Measurements from ENCODE around the gene DDA1. TPM values are rescaled to one million over a fixed set of nuclear protein-coding genes. Genes with fewer than 3 reads are reported as not detected.

DDA1 gene
- total and polyA plus RNA-seq, 7 experiments from 2014 or later = 19.7 to 41.9 (median 37.2) TPM

DNA sequence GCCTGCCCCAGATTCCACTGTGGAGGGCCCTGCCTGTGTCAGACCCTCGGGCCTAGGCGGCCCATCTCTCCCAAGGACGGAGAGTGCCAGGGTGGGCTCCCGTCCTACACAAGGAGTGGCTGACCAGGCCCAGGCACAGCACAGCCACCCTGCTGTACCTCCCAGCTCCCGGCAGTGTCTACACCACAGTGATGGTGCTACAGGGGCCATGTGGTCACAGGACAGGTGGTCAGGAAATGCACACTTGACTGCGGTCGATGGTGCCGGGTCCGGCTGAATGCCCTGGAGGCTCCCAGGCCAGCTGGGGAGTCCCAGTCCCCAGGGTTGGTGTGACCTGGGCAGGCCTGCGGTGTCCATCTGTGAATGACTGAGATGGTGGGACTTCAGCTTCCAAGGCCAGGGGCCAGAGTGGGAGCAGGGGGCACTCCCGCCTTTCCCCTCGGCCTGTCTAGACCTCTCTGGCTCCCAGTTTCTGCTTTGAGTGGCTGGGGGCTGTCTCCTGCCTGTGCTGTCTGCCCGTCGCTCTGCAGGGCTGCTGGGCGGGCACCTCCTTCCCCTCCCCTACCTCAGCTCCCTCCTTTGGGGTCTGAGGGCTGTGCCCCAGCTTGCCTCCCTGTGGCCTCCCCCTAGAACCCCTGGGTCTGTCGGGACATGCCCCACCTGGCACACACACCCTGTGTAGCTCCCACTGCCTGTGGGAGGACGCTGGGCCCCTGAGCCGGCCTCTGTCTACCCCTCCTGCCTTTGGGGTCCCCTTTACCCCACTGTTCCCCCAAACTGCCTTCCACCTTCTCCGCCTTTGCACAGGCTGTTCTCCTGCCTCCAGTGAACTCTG lies 12.5 kb downstream of the DDA1 start:
- intact Hi-C loops (cut with micrococcal nuclease) = no loop called here
- ATAC-seq (no peak), DNase-seq (no peak)
- Mint-ChIP-seq H3K4me1 (peaks cover 3 to 10% (median 5%) of the 10 kb centered on the region in 7 donors), H3K27ac (peak overlapping the region in 3 of 9 donors; percentile 4 to 45 (median 41)), H3K36me3 (peaks cover 0 to 8% (median 0%) of the 10 kb centered on the region in 5 donors), H3K9me3 (peaks cover 0 to 3% (median 0%) of the 10 kb centered on the region in 11 donors), H3K4me3 (no peak overlapping the region), H3K27me3 (no peaks in the 10 kb centered on the region)
- Histone ChIP-seq H3K27me3 (ENCODE audit: control insufficient read depth in 2 of 2, insufficient read depth in 2 of 2, low read length in 2 of 2) (no peaks in the 10 kb centered on the region), H3K4me1 (ENCODE audit: control insufficient read depth in 2 of 2, insufficient read depth in 2 of 2, low read length in 2 of 2) (no peaks in the 10 kb centered on the region), H3K36me3 (ENCODE audit: control insufficient read depth in 2 of 3, insufficient read depth in 3 of 3, low read length in 3 of 3) (peaks cover 0 to 44% (median 7%) of the 10 kb centered on the region in 3 experiments), H3K4me3 (ENCODE audit: low read length) (no peak overlapping the region), H3K27ac (ENCODE audit: low read depth, low read length) (no peak overlapping the region), H3K9me3 (ENCODE audit: control insufficient read depth in 2 of 3, low read length in 3 of 3) (no peaks in the 10 kb centered on the region)
- ChIA-PET CTCF (no interaction called here), POLR2A (interaction anchor here (1.0 to 6.6 kb wide), 2 partner anchors 13 to 797 kb away, joined by 3 to 36 read pairs; partner anchors contain the start of gene DDA1)

DNA sequence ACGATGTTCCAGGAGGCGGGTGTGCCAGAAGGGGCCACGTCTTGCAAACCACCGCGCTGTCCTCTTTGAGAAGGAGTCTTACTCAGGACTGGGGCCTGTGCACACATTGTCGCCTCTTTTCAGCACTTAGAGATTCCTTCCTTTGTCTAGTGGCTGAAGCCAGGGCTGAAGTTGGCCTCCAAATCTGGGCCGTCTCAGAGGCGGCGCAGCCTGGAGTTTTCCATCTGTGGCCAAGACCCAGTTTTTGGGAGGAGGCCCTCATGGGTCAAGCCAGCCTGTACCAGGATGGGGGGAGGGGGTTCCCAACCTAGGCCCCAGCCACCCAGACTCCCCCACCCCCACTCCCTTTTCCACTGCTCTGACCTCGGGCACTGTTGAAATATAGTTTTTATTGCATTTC lies 13.5 kb downstream of the DDA1 start:
- ATAC-seq = no peak
- intact Hi-C loops (cut with micrococcal nuclease) = no loop called here

DNA sequence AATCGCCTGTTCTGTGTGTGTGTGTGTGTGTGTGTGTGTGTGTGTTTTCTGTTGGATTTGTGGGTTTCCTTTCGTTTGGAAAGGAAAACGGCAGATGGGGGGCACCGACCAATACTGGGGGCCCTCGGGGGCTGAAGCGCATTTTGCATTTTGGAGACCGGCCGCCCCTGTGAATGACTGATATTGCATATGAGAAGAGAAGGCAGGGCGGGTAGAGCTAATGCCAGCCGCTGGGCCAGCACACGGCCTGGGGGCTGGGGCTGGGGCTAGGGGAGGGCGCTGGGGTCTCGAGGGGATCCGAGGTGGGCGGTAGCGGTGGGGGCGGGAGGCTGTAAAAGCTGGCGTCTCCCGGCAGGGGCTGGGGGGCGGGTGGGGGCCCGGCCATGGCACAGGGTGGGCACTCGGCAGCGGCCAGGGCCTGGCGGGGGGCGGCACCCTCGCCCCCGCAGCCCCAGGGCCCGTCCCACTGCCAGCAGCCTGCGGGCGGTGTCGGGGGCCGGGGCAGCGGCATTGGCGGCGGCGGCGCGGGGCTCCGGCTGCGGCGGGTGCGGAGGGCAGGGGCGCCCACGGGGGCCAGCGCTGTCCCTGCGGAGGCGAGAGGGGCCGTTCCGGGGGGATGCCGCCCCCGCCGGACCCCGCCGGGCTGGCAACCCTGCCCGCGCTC lies 14.1 kb downstream of the DDA1 start:
- no peaks in the 10 kb centered on the region for H3K27me3 ChIP-seq (ENCODE audit: control insufficient read depth in 2 of 2, insufficient read depth in 2 of 2, low read length in 2 of 2)
- H3K36me3 ChIP-seq (ENCODE audit: control insufficient read depth in 2 of 3, insufficient read depth in 3 of 3, low read length in 3 of 3) = peaks cover 0 to 43% (median 7%) of the 10 kb centered on the region in 3 experiments
- no peaks in the 10 kb centered on the region for H3K4me1 ChIP-seq (ENCODE audit: control insufficient read depth in 2 of 2, insufficient read depth in 2 of 2, low read length in 2 of 2)
- ATAC-seq (no peak), DNase-seq (no peak)
- Mint-ChIP-seq H3K27ac (peak overlapping the region in 2 of 9 donors; percentile 45 to 51), H3K4me3 (peak overlapping the region in 8 of 10 donors; percentile 23 to 75 (median 48)), H3K36me3 (peaks cover 0 to 8% (median 0%) of the 10 kb centered on the region in 5 donors), H3K27me3 (no peaks in the 10 kb centered on the region), H3K4me1 (peaks cover 4 to 11% (median 8%) of the 10 kb centered on the region in 7 donors), H3K9me3 (peaks cover 0 to 1% (median 0%) of the 10 kb centered on the region in 11 donors)
- POLR2A ChIA-PET = interaction anchor here (6.6 kb wide), 1 partner anchor 15 kb away, joined by 36 read pairs; the partner anchor contains the start of gene DDA1
- H3K27ac ChIP-seq (ENCODE audit: low read depth, low read length) = no peak overlapping the region
- intact Hi-C loops (cut with micrococcal nuclease) = no loop called here
- H3K9me3 ChIP-seq (ENCODE audit: control insufficient read depth in 2 of 3, low read length in 3 of 3) = no peaks in the 10 kb centered on the region
- CTCF ChIA-PET = no interaction called here
- no peak overlapping the region for H3K4me3 ChIP-seq (ENCODE audit: low read length)

More for the DNA sequence above, 13.5 kb downstream of the DDA1 start:
- no peaks in the 10 kb centered on the region for H3K27me3 ChIP-seq (ENCODE audit: control insufficient read depth in 2 of 2, insufficient read depth in 2 of 2, low read length in 2 of 2)
- peaks cover 0 to 40% (median 7%) of the 10 kb centered on the region in 3 experiments for H3K36me3 ChIP-seq (ENCODE audit: control insufficient read depth in 2 of 3, insufficient read depth in 3 of 3, low read length in 3 of 3)
- no peaks in the 10 kb centered on the region for H3K4me1 ChIP-seq (ENCODE audit: control insufficient read depth in 2 of 2, insufficient read depth in 2 of 2, low read length in 2 of 2)
- H3K4me3 ChIP-seq (ENCODE audit: low read length) = no peak overlapping the region
- DNase-seq = no peak
- peaks cover 0 to 3% (median 0%) of the 10 kb centered on the region in 11 donors for H3K9me3 Mint-ChIP-seq
- ChIA-PET CTCF (no interaction called here), POLR2A (interaction anchor here (6.6 kb wide), 1 partner anchor 14 kb away, joined by 36 read pairs; the partner anchor contains the start of gene DDA1)
- H3K4me1 Mint-ChIP-seq = peaks cover 4 to 10% (median 8%) of the 10 kb centered on the region in 7 donors
- H3K27me3 Mint-ChIP-seq = no peaks in the 10 kb centered on the region
- peaks cover 0 to 8% (median 0%) of the 10 kb centered on the region in 5 donors for H3K36me3 Mint-ChIP-seq
- H3K4me3 Mint-ChIP-seq = peak overlapping the region in 7 of 10 donors; percentile 29 to 75 (median 49)
- H3K9me3 ChIP-seq (ENCODE audit: control insufficient read depth in 2 of 3, low read length in 3 of 3) = no peaks in the 10 kb centered on the region
- peak overlapping the region in 2 of 9 donors; percentile 45 to 52 for H3K27ac Mint-ChIP-seq
- H3K27ac ChIP-seq (ENCODE audit: low read depth, low read length) = no peak overlapping the region

- peaks cover 4 to 11% (median 8%) of the 10 kb centered on the region in 7 donors for H3K4me1 Mint-ChIP-seq
- no peaks in the 10 kb centered on the region for H3K27me3 Mint-ChIP-seq
- POLR2A ChIA-PET = interaction anchor here (6.6 kb wide), 1 partner anchor 15 kb away, joined by 36 read pairs; the partner anchor contains the start of gene DDA1
- CTCF ChIA-PET = interaction anchor here (1.0 kb wide), 1 partner anchor 62 kb away, joined by 3 read pairs; no protein-coding TSS in a partner anchor
- peaks cover 0 to 8% (median 0%) of the 10 kb centered on the region in 5 donors for H3K36me3 Mint-ChIP-seq
- no peak for ATAC-seq
- H3K27ac Mint-ChIP-seq = no peak overlapping the region
- H3K4me1 ChIP-seq (ENCODE audit: control insufficient read depth in 2 of 2, insufficient read depth in 2 of 2, low read length in 2 of 2) = no peaks in the 10 kb centered on the region
- no peak overlapping the region for H3K27ac ChIP-seq (ENCODE audit: low read depth, low read length)
- intact Hi-C loops (cut with micrococcal nuclease) = no loop called here
- no peak for DNase-seq
- H3K4me3 Mint-ChIP-seq = peak overlapping the region in 1 of 10 donors; percentile 57
- H3K9me3 ChIP-seq (ENCODE audit: control insufficient read depth in 2 of 3, low read length in 3 of 3) = no peaks in the 10 kb centered on the region
- no peak overlapping the region for H3K4me3 ChIP-seq (ENCODE audit: low read length)
- peaks cover 0 to 39% (median 7%) of the 10 kb centered on the region in 3 experiments for H3K36me3 ChIP-seq (ENCODE audit: control insufficient read depth in 2 of 3, insufficient read depth in 3 of 3, low read length in 3 of 3)
- no peaks in the 10 kb centered on the region for H3K27me3 ChIP-seq (ENCODE audit: control insufficient read depth in 2 of 2, insufficient read depth in 2 of 2, low read length in 2 of 2)
- H3K9me3 Mint-ChIP-seq = peaks cover 0 to 1% (median 0%) of the 10 kb centered on the region in 11 donors
Observed at GRCh38 chr19:17323964-17324332, 14.6 kb downstream of the DDA1 start.

GRCh38 chr19:17324357-17325114 lies 15.2 kb downstream of the DDA1 start:
- H3K27ac Mint-ChIP-seq = no peak overlapping the region
- peaks cover 4 to 5% of the 10 kb centered on the region in 2 donors for H3K4me1 ChIP-seq (ENCODE audit: control insufficient read depth in 2 of 2, insufficient read depth in 2 of 2, low read length in 2 of 2)
- no peak overlapping the region for H3K27ac ChIP-seq (ENCODE audit: low read depth, low read length)
- peaks cover 0 to 1% (median 0%) of the 10 kb centered on the region in 11 donors for H3K9me3 Mint-ChIP-seq
- ATAC-seq = no peak
- no peak overlapping the region for H3K4me3 ChIP-seq (ENCODE audit: low read length)
- peaks cover 0 to 8% (median 0%) of the 10 kb centered on the region in 5 donors for H3K36me3 Mint-ChIP-seq
- intact Hi-C loops (cut with micrococcal nuclease) = no loop called here
- no peak for DNase-seq
- H3K4me3 Mint-ChIP-seq = peak overlapping the region in 1 of 10 donors; percentile 57
- H3K4me1 Mint-ChIP-seq = peaks cover 7 to 13% (median 10%) of the 10 kb centered on the region in 7 donors
- no peaks in the 10 kb centered on the region for H3K27me3 ChIP-seq (ENCODE audit: control insufficient read depth in 2 of 2, insufficient read depth in 2 of 2, low read length in 2 of 2)
- peaks cover 0 to 33% (median 7%) of the 10 kb centered on the region in 3 experiments for H3K36me3 ChIP-seq (ENCODE audit: control insufficient read depth in 2 of 3, insufficient read depth in 3 of 3, low read length in 3 of 3)
- ChIA-PET CTCF (interaction anchor here (1.0 kb wide), 1 partner anchor 62 kb away, joined by 3 read pairs; no protein-coding TSS in a partner anchor), POLR2A (interaction anchor here (0.5 to 6.6 kb wide), 4 partner anchors 9 to 42 kb away, joined by 3 to 36 read pairs (median 4); partner anchors contain the start of gene DDA1)
- peaks cover 0 to 2% (median 0%) of the 10 kb centered on the region in 5 donors for H3K27me3 Mint-ChIP-seq
- H3K9me3 ChIP-seq (ENCODE audit: control insufficient read depth in 2 of 3, low read length in 3 of 3) = no peaks in the 10 kb centered on the region

All from naive thymus-derived CD4-positive, alpha-beta T cell (primary cell).